ENCODE measurements around the gene AUTS2.

AUTS2 gene

GRCh38 chr7:70489813-70490212 lies 891.5 kb downstream of the AUTS2 start:
- no peaks in the 10 kb centered on the region for H3K9me2 ChIP-seq (replicated peaks; ENCODE audit: insufficient read depth, low read length)
- H3K9ac ChIP-seq (ENCODE audit: low read length), result no peak overlapping the region
- H3K36me3 ChIP-seq (ENCODE audit: low read length), result no peaks in the 10 kb centered on the region
- no peaks in the 10 kb centered on the region for H3K27me3 ChIP-seq (ENCODE audit: low read length)
- no peaks in the 10 kb centered on the region for H4K20me1 ChIP-seq (ENCODE audit: low read depth, low read length)
- no peak overlapping the region for H2AFZ ChIP-seq (ENCODE audit: low read depth, low read length, severe bottlenecking)
- H3K4me2 ChIP-seq (ENCODE audit: low read depth, low read length, poor library complexity, severe bottlenecking), result no peak overlapping the region
- no peaks in the 10 kb centered on the region for H3K79me2 ChIP-seq (ENCODE audit: insufficient read depth, low read length)
- H3K4me3 ChIP-seq (ENCODE audit: insufficient read depth, low read length, poor library complexity, severe bottlenecking), result no peak overlapping the region
- 0 out of 2 replicates have a peak, but pooled peaks cover 3% of the 10 kb centered on the region for H3F3A ChIP-seq (ENCODE audit: insufficient read depth)
- no peaks in the 10 kb centered on the region for H3K9me3 ChIP-seq (ENCODE audit: insufficient read depth, low read length)
- TF ChIP-seq CTCF (IDR thresholded peaks at IDR 0.05; ENCODE audit: insufficient read depth, low read length, poor library complexity, severe bottlenecking), result no peak
- no peak for TF ChIP-seq EZH2phosphoT487 (conservative IDR thresholded peaks at IDR 0.05; ENCODE audit: low read length)
- H3K27ac ChIP-seq (ENCODE audit: low read depth, low read length), result no peak overlapping the region

- TF ChIP-seq CTCF (IDR thresholded peaks at IDR 0.05; ENCODE audit: insufficient read depth, low read length, poor library complexity, severe bottlenecking) (no peak), EZH2phosphoT487 (conservative IDR thresholded peaks at IDR 0.05; ENCODE audit: low read length) (no peak)
- no peaks in the 10 kb centered on the region for H3K79me2 ChIP-seq (ENCODE audit: insufficient read depth, low read length)
- H3K9ac ChIP-seq (ENCODE audit: low read length), result no peak overlapping the region
- H3F3A ChIP-seq (ENCODE audit: insufficient read depth), result 0 out of 2 replicates have a peak, but pooled peaks cover 5% of the 10 kb centered on the region
- H3K27me3 ChIP-seq (ENCODE audit: low read length), result no peaks in the 10 kb centered on the region
- no peaks in the 10 kb centered on the region for H3K9me2 ChIP-seq (replicated peaks; ENCODE audit: insufficient read depth, low read length)
- no peak overlapping the region for H3K4me2 ChIP-seq (ENCODE audit: low read depth, low read length, poor library complexity, severe bottlenecking)
- no peak overlapping the region for H3K4me3 ChIP-seq (ENCODE audit: insufficient read depth, low read length, poor library complexity, severe bottlenecking)
- no peaks in the 10 kb centered on the region for H3K9me3 ChIP-seq (ENCODE audit: insufficient read depth, low read length)
- H4K20me1 ChIP-seq (ENCODE audit: low read depth, low read length), result no peaks in the 10 kb centered on the region
- no peak overlapping the region for H2AFZ ChIP-seq (ENCODE audit: low read depth, low read length, severe bottlenecking)
- no peaks in the 10 kb centered on the region for H3K36me3 ChIP-seq (ENCODE audit: low read length)
- H3K27ac ChIP-seq (ENCODE audit: low read depth, low read length), result no peak overlapping the region
Observed at GRCh38 chr7:70492625-70493024, 894.4 kb downstream of the AUTS2 start.

- H3K27me3 ChIP-seq (ENCODE audit: low read length), result no peaks in the 10 kb centered on the region
- no peak overlapping the region for H3K4me2 ChIP-seq (ENCODE audit: low read depth, low read length, poor library complexity, severe bottlenecking)
- H3K9me2 ChIP-seq (replicated peaks; ENCODE audit: insufficient read depth, low read length), result no peaks in the 10 kb centered on the region
- no peaks in the 10 kb centered on the region for H3K9me3 ChIP-seq (ENCODE audit: insufficient read depth, low read length)
- no peaks in the 10 kb centered on the region for H4K20me1 ChIP-seq (ENCODE audit: low read depth, low read length)
- no peak overlapping the region for H3K4me3 ChIP-seq (ENCODE audit: insufficient read depth, low read length, poor library complexity, severe bottlenecking)
- H3K9ac ChIP-seq (ENCODE audit: low read length), result no peak overlapping the region
- no peak overlapping the region for H2AFZ ChIP-seq (ENCODE audit: low read depth, low read length, severe bottlenecking)
- H3K36me3 ChIP-seq (ENCODE audit: low read length), result no peaks in the 10 kb centered on the region
- H3K79me2 ChIP-seq (ENCODE audit: insufficient read depth, low read length), result no peaks in the 10 kb centered on the region
- H3F3A ChIP-seq (ENCODE audit: insufficient read depth), result 0 out of 2 replicates have a peak, but pooled peaks cover 5% of the 10 kb centered on the region
- no peak overlapping the region for H3K27ac ChIP-seq (ENCODE audit: low read depth, low read length)
- TF ChIP-seq EZH2phosphoT487 (conservative IDR thresholded peaks at IDR 0.05; ENCODE audit: low read length) (no peak), CTCF (IDR thresholded peaks at IDR 0.05; ENCODE audit: insufficient read depth, low read length, poor library complexity, severe bottlenecking) (no peak)
Observed at GRCh38 chr7:70494225-70495032, 896.2 kb downstream of the AUTS2 start.

Measured in SU-DHL-6 (cell line).